Fibroblast of lung (primary cell): ENCODE data around the gene LRP8. TPM values are rescaled to one million over a fixed set of nuclear protein-coding genes. Genes with fewer than 3 reads are reported as not detected.

ENCODE experiments used
- DNase-seq, 2 donors: peaks; one replicate each; pipeline versions ENCODE4 v3.0.0 to v3.0.0-alpha.2; 2010; ENCODE audit warnings: low read depth in 2 of 2
- H2AFZ ChIP-seq: 2 replicates; pipeline ENCODE4 v1.5.1; 2012; ENCODE audit warnings: low read length, control low read depth, inconsistent platforms
- H3K27ac ChIP-seq: 2 replicates; pipeline ENCODE4 v1.5.1; 2011; ENCODE audit warnings: low read length, control low read depth; ENCODE audit not compliant: insufficient read depth
- H3K27me3 ChIP-seq: 2 replicates; pipeline ENCODE4 v1.5.1; 2011; ENCODE audit warnings: mild to moderate bottlenecking, low read length; ENCODE audit not compliant: control insufficient read depth, insufficient read depth
- H3K36me3 ChIP-seq: 2 replicates; pipeline ENCODE4 v1.5.1; 2011; ENCODE audit warnings: low read length; ENCODE audit not compliant: control insufficient read depth, insufficient read depth
- H3K4me1 ChIP-seq: 2 replicates; pipeline ENCODE4 v1.5.1; 2011; ENCODE audit warnings: low read length; ENCODE audit not compliant: control insufficient read depth, insufficient read depth; ENCODE audit errors: extremely low read depth
- H3K4me2 ChIP-seq: 2 replicates; pipeline ENCODE4 v1.5.1; 2011; ENCODE audit warnings: low read length, control low read depth; ENCODE audit not compliant: insufficient read depth; ENCODE audit errors: extremely low read depth
- H3K4me3 ChIP-seq, 4 experiments: fragments of 200-600 bp in 1 of 4; sonication (generic) in 1 of 4; replicated peaks in 1 of 4; 2 replicates each; pipeline ENCODE4 v1.5.1; 2011 to 2016; ENCODE audit warnings: low read length in 4 of 4, low read depth in 3 of 4, mild to moderate bottlenecking in 3 of 4, control low read depth in 2 of 4, inconsistent platforms in 1 of 4, mixed read lengths in 1 of 4; ENCODE audit not compliant: insufficient read depth in 1 of 4; ENCODE audit errors: control extremely low read depth in 1 of 4
- H3K79me2 ChIP-seq: 2 replicates; pipeline ENCODE4 v1.5.1; 2012; ENCODE audit warnings: mild to moderate bottlenecking, low read length, inconsistent platforms; ENCODE audit not compliant: control insufficient read depth, insufficient read depth
- H3K9ac ChIP-seq: 2 replicates; pipeline ENCODE4 v1.5.1; 2011; ENCODE audit warnings: mild to moderate bottlenecking, low read length, control low read depth; ENCODE audit not compliant: insufficient read depth
- H3K9me3 ChIP-seq: 2 replicates; pipeline ENCODE4 v1.5.1; 2012; ENCODE audit warnings: low read depth, low read length; ENCODE audit not compliant: control insufficient read depth, insufficient read depth
- H4K20me1 ChIP-seq: 2 replicates; pipeline ENCODE4 v1.5.1; 2011; ENCODE audit warnings: low read length; ENCODE audit not compliant: control insufficient read depth, insufficient read depth; ENCODE audit errors: extremely low read depth
- EZH2 ChIP-seq: IDR thresholded peaks from 2 replicates; pipeline ENCODE4 v1.5.1; 2012; ENCODE audit warnings: low read length, control low read depth, mild to moderate bottlenecking; ENCODE audit errors: missing control alignments
- polyA plus RNA-seq, 2 donors: library from polyadenylated mRNA; depleted of rRNA in 1 of 2; stranded (reverse) in 1 of 2; unstranded in 1 of 2; fragments of >200 nt; gene quantifications; 2 replicates each; pipeline ENCODE4 v1.2.1, GENCODE V29; 2011 to 2012; ENCODE audit warnings: missing spikeins in 1 of 2
- total RNA-seq: library from RNA; depleted of rRNA; stranded (reverse); fragments of >200 nt; gene quantifications from 2 replicates; pipeline ENCODE4 v1.2.1, GENCODE V29; 2014
- TF ChIP-seq, protein P1 (sequence below), 2 donors: IDR thresholded peaks in 1 of 2; conservative IDR thresholded peaks in 1 of 2; 1 replicate in 1 of 2; 2 replicates in 1 of 2; pipeline ENCODE4 v1.5.1; 2011 to 2012; ENCODE audit warnings: low read length in 2 of 2, control low read depth in 1 of 2, inconsistent platforms in 1 of 2, low read depth in 1 of 2, mild to moderate bottlenecking in 1 of 2

The LRP8 gene
- total and polyA plus RNA-seq, 2 donors (not counting 1 experiment from before 2014, with no cell fraction given): 8.4 to 10.3 TPM

- Histone ChIP-seq H3K36me3 (no peaks in the 10 kb centered on the region), H4K20me1 (no peaks in the 10 kb centered on the region), H3K27ac (no peak overlapping the region), H3K27me3 (no peaks in the 10 kb centered on the region), H3K9ac (no peak overlapping the region), H3K4me2 (no peak overlapping the region), H3K4me3 (no peak overlapping the region), H3K79me2 (no peaks in the 10 kb centered on the region), H3K9me3 (no peaks in the 10 kb centered on the region), H3K4me1 (peaks cover 5% of the 10 kb centered on the region), H2AFZ (no peak overlapping the region)
- no peak for DNase-seq
- TF ChIP-seq, protein P1, sequence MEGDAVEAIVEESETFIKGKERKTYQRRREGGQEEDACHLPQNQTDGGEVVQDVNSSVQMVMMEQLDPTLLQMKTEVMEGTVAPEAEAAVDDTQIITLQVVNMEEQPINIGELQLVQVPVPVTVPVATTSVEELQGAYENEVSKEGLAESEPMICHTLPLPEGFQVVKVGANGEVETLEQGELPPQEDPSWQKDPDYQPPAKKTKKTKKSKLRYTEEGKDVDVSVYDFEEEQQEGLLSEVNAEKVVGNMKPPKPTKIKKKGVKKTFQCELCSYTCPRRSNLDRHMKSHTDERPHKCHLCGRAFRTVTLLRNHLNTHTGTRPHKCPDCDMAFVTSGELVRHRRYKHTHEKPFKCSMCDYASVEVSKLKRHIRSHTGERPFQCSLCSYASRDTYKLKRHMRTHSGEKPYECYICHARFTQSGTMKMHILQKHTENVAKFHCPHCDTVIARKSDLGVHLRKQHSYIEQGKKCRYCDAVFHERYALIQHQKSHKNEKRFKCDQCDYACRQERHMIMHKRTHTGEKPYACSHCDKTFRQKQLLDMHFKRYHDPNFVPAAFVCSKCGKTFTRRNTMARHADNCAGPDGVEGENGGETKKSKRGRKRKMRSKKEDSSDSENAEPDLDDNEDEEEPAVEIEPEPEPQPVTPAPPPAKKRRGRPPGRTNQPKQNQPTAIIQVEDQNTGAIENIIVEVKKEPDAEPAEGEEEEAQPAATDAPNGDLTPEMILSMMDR (conservative IDR thresholded peaks at IDR 0.05 in 1 of 2, IDR thresholded peaks at IDR 0.05 in 1 of 2; ENCODE audit: low read depth in 1 of 2, low read length in 2 of 2): peak in 1 of 2 donors; percentile 21
- no peak for TF ChIP-seq EZH2
Observed at GRCh38 chr1:53291574-53291973, 36.3 kb downstream of the LRP8 start.

- Histone ChIP-seq H3K4me2 (no peak overlapping the region), H3K36me3 (no peaks in the 10 kb centered on the region), H3K9ac (no peak overlapping the region), H3K9me3 (no peaks in the 10 kb centered on the region), H3K79me2 (no peaks in the 10 kb centered on the region), H3K27ac (no peak overlapping the region), H3K27me3 (no peaks in the 10 kb centered on the region), H2AFZ (no peak overlapping the region), H3K4me3 (no peak overlapping the region), H3K4me1 (peaks cover 5% of the 10 kb centered on the region), H4K20me1 (no peaks in the 10 kb centered on the region)
- no peak for DNase-seq
- TF ChIP-seq, protein P1 (conservative IDR thresholded peaks at IDR 0.05 in 1 of 2, IDR thresholded peaks at IDR 0.05 in 1 of 2; ENCODE audit: low read depth in 1 of 2, low read length in 2 of 2): no peak
- no peak for TF ChIP-seq EZH2
Observed at GRCh38 chr1:53288790-53289429, 39.0 kb downstream of the LRP8 start.

GRCh38 chr1:53288002-53288789, 39.7 kb downstream of the LRP8 start:
- no peak overlapping the region for H3K4me3 ChIP-seq
- peaks cover 2% of the 10 kb centered on the region for H3K4me1 ChIP-seq
- H3K9ac ChIP-seq: no peak overlapping the region
- no peak overlapping the region for H3K4me2 ChIP-seq
- no peaks in the 10 kb centered on the region for H3K9me3 ChIP-seq
- H3K36me3 ChIP-seq: no peaks in the 10 kb centered on the region
- TF ChIP-seq, protein P1 (conservative IDR thresholded peaks at IDR 0.05 in 1 of 2, IDR thresholded peaks at IDR 0.05 in 1 of 2; ENCODE audit: low read depth in 1 of 2, low read length in 2 of 2): no peak
- no peak for TF ChIP-seq EZH2
- DNase-seq: no peak
- no peak overlapping the region for H2AFZ ChIP-seq
- H3K79me2 ChIP-seq: no peaks in the 10 kb centered on the region
- H3K27me3 ChIP-seq: no peaks in the 10 kb centered on the region
- H3K27ac ChIP-seq: no peak overlapping the region
- no peaks in the 10 kb centered on the region for H4K20me1 ChIP-seq
